GM21825 (cell line): Measurements from ENCODE around the gene RAB35.

Source experiments
- ATAC-seq: cut with Tn5 transposase; IDR thresholded peaks from one replicate; pipeline ENCODE4 v1.9.1; 2021; ENCODE audit warnings: mild to moderate bottlenecking, moderate library complexity; ENCODE audit not compliant: unreplicated experiment

The RAB35 gene

GRCh38 chr12:120134307-120134980, 17.9 kb upstream of the RAB35 start:
- ATAC-seq = no peak

GRCh38 chr12:120132863-120133385, 16.4 kb upstream of the RAB35 start:
- peak; percentile 89 for ATAC-seq

- no peak for ATAC-seq
Measured at GRCh38 chr12:120132054-120132836, 15.7 kb upstream of the RAB35 start.

GRCh38 chr12:120131116-120131515, 14.6 kb upstream of the RAB35 start:
- ATAC-seq = no peak

GRCh38 chr12:120130011-120130410, 13.5 kb upstream of the RAB35 start:
- ATAC-seq = no peak

GRCh38 chr12:120126635-120127005, 10.1 kb upstream of the RAB35 start:
- no peak for ATAC-seq

GRCh38 chr12:120125792-120126634, 9.5 kb upstream of the RAB35 start:
- no peak for ATAC-seq

GRCh38 chr12:120125029-120125428, 8.5 kb upstream of the RAB35 start:
- no peak for ATAC-seq

GRCh38 chr12:120121766-120122293, 5.3 kb upstream of the RAB35 start:
- ATAC-seq = peak; percentile 33

GRCh38 chr12:120121343-120121742, 4.8 kb upstream of the RAB35 start:
- no peak for ATAC-seq

- peak; percentile 28 for ATAC-seq
Measured at GRCh38 chr12:120119271-120119973, 2.9 kb upstream of the RAB35 start.

- no peak for ATAC-seq
Measured at GRCh38 chr12:120118321-120119061, 1.9 kb upstream of the RAB35 start.

GRCh38 chr12:120117961-120118320, 1.4 kb upstream of the RAB35 start:
- no peak for ATAC-seq

- ATAC-seq = peak; percentile 38
Measured at GRCh38 chr12:120116792-120117651, 469 bp upstream of the RAB35 start.

- ATAC-seq = peak; percentile 1
Measured at GRCh38 chr12:120115692-120116440, 687 bp downstream of the RAB35 start.

- ATAC-seq = no peak
Measured at GRCh38 chr12:120115066-120115465, 1.5 kb downstream of the RAB35 start.

GRCh38 chr12:120110550-120111501, 5.7 kb downstream of the RAB35 start:
- peak; percentile 54 for ATAC-seq
